ENCODE data around the gene KCNIP3.

KCNIP3 gene

GRCh38 chr2:95330794-95331338 lies 33.7 kb downstream of the KCNIP3 start:
- DNase-seq = no peak

- no peak for DNase-seq
Observed at GRCh38 chr2:95331606-95332005, 34.5 kb downstream of the KCNIP3 start.

GRCh38 chr2:95332036-95332435 lies 34.9 kb downstream of the KCNIP3 start:
- no peak for DNase-seq

GRCh38 chr2:95333056-95333455 lies 35.9 kb downstream of the KCNIP3 start:
- no peak for DNase-seq

GRCh38 chr2:95333888-95334338 lies 36.8 kb downstream of the KCNIP3 start:
- no peak for DNase-seq

- no peak for DNase-seq
Observed at GRCh38 chr2:95334916-95335641, 37.9 kb downstream of the KCNIP3 start.

GRCh38 chr2:95336406-95336805 lies 39.3 kb downstream of the KCNIP3 start:
- DNase-seq = no peak

- no peak for DNase-seq
Observed at GRCh38 chr2:95337829-95338228, 40.7 kb downstream of the KCNIP3 start.

GRCh38 chr2:95342556-95343320 lies 45.6 kb downstream of the KCNIP3 start:
- no peak for DNase-seq

GRCh38 chr2:95343429-95344214 lies 46.5 kb downstream of the KCNIP3 start:
- no peak for DNase-seq

- no peak for DNase-seq
Observed at GRCh38 chr2:95344215-95344583, 47.1 kb downstream of the KCNIP3 start.

- DNase-seq = no peak
Observed at GRCh38 chr2:95344656-95345055, 47.5 kb downstream of the KCNIP3 start.

GRCh38 chr2:95345081-95345562 lies 48.0 kb downstream of the KCNIP3 start:
- DNase-seq = no peak

- DNase-seq = peak; percentile 58
Observed at GRCh38 chr2:95345563-95346230, 48.5 kb downstream of the KCNIP3 start.

- DNase-seq = peak in 1 of 2 experiments; percentile 26
Observed at GRCh38 chr2:95346231-95346737, 49.1 kb downstream of the KCNIP3 start.

- no peak for DNase-seq
Observed at GRCh38 chr2:95346738-95347671, 49.9 kb downstream of the KCNIP3 start.

- no peak for DNase-seq
Observed at GRCh38 chr2:95347681-95348608, 50.8 kb downstream of the KCNIP3 start.

- no peak for DNase-seq
Observed at GRCh38 chr2:95348609-95349567, 51.7 kb downstream of the KCNIP3 start.
